ENCODE data around the gene ACOXL.
"Not testable (repeated sequence)": the region's sequence is repeated elsewhere in the genome, so short reads cannot be mapped to it uniquely, and the experiment has no call there.

Gene ACOXL

DNA sequence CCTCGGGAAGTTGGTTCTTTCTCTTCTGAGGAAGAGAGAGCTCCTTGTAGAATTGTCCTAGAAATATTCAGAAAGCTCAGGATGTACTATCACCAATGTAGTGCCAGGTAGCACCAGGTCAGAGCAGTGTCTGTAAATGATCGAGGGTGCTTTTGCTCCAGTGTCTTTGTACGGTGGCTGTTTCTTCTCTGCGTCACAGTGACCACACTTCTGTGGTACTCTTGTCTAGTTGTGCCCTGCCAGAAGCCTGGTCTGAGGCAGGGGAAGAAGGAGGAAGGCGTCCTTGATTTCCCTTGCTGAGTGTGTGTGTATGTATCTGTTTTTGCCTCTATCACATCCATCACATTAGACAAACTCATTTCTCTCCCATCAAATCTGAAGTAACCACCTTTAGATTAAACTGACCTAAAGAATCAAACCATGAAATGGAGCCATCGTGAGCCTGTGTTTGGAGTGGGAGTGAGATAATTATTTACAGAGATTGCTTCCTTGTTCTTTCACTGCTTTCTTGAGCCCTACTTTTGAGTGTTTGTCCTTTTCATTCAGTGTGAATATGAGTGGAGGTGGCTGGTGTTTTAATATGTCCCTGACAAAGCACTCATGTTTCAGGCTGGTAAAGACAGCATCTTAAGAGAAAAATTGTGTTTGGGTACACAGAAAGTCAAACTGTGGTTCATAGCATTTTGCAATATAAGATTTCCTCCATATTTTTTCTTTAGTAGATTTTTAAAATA lies 97.2 kb downstream of the ACOXL start:
- no peak for DNase-seq (ENCODE audit: low read depth)

DNA sequence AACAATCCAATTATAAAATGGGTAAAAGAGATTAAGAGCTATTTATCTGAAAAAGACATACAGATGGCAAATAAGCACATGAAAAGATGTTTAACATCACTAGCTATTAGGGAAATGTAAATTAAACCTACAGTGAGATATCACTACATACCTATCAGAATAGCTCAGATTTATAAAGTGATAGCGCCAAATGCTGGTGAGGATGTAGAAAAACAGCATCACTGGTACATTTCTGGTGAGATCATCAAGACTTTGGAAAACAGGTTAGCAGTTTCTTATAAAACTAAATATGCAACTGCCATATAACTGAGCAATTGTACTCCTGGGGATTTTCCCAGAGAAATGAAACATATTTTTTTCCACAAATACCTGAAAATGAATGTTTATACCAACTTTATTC lies 100.4 kb downstream of the ACOXL start:
- DNase-seq (ENCODE audit: low read depth), result no peak

DNA sequence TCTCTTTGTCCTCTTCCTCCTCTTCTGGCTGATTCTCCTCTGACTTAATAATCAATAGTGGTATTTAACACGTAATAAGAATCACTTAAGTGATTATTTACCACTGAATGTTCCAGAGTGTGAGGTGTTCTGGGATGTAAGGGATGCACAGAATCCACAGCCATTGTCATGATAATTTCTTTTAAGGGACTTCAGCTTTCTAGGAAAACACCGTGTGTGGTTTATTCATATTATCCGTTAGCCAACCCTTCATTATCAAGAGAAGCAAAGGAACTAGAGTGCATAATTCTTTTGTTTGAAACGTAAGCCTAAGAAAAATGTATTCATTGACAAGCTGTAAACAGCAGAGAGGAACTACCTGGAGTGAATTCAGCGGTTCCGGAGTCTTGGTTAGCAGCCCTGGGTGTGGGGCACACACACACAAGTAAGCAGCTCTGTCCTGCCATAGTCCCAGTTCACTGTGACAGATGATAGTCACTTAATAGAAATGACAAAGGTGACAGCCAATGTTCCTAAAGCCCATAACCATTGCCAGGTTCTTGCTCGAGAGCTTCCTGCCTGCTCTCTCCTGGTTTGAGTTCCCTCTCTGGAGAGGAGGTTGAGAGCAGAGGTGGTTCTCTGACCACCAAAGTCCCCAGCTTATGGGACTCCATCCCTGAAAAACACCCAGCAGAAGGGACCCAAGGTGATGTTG lies 101.9 kb downstream of the ACOXL start:
- no peak for DNase-seq (ENCODE audit: low read depth)

DNA sequence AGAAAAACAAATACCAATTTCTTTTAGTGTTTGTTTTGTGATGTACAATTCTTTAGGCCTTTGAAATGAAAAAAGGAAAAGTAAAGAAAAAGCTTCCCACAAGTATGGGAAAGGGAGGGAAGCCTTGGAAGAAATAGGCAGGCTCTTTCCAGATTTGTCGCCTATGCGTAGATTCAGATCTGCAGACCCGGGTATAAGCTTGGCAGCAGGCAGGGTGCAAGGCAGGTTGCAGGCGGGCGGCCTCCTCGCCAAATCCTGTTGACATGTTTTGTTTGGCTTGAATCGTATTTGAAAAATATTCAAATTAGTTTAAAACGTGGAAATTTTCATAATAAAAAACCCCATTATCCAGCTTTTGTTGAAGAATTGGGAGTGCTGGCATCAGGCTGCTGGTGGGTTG lies 104.3 kb downstream of the ACOXL start:
- DNase-seq (ENCODE audit: low read depth), result no peak

DNA sequence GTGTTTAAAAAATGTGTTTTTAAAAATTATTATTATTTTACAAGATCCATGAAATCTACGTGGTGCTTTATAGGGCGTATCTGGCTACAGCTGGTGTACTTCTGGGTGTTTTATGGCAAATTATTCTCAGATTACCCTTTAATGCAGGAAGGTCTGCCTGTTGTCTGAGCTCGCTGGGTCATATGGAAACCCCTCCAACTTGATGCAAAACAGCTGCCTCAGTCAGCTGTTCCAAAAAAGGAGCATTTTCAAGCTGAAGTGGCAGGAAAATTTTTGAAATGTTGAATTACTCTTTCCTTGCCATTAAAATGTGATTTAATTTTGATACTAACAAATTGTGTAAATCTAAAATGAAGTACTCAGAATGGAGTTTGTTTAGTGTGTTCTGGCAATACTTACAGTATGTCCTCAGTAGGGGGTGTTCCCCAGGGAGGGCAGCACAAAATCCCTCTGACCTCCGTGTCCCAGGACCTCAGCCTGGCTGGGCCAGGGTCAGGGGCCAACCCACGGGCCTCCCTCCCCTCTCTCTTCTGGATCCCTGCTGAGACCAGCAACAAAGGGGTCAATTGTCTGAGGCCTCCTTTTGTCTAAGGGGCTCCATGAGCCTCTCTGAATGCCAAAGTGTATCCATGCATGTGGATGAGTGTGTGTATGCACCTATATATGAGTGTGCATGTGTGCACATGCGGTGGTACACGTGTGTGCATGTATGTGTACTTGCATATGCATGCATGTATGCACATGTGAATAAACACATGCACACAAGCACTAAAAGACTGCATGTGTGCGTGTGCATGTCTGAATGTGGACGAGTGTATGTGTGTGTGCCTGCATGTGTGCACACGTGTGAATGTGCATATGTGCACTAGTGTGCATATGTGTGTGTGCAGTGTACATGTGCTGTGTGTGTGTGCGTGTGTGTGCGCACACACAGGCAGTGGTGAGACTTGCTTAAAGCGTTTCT lies 105.4 kb downstream of the ACOXL start:
- no peak for DNase-seq (ENCODE audit: low read depth)

DNA sequence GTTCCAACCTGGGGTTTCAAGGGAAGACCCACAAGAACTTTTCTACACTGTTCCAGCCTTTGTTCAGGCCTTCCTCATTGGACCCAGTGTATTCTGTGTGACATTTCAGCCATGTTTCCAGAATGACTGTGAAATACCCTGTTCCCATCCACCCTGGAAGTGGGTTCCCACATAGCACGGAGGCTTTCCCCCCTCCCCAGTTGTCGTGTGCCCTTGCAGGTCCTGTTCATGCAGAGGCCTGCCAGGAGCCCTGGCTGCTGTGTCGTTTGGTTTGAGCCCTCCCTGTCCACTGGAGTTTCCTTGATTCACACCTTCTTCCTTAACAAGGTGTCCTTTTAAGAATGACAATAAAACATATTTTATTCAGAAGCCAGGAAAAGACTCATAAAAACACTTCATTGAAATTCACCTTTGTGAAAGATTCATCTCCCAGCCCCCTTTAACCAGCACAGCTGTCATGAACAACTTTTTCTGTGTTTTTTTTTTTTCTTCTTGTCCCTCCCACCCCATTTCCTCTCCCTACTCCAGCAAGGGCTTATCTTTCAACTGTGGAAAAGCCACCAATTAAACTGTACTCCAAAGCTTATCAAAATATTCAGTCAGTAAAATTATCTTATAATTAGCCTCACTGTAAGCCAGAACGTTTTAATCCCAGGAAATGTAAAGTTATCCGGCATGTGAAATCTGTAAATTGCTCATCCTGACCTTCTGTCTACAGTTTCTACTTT lies 106.4 kb downstream of the ACOXL start:
- DNase-seq (ENCODE audit: low read depth), result no peak

DNA sequence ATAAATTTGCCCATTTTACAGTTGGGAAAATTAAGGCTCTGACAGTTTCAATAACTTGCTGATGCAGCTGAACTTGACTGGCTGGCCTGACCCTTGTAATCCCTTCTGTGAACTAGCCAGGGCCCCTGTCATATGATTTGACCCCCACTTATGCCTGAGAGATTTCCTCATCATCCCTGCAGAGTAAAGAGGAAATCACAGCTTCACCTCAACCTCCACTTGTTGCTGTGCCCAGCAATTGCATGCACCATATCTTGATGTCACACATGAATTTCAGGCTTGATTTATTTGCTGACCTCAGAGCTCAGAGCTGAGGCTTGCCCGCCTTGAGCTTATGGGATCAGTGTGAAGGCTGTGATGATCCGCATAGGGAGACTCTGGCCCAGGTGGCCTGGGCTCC lies 108.1 kb downstream of the ACOXL start:
- no peak for DNase-seq (ENCODE audit: low read depth)

DNA sequence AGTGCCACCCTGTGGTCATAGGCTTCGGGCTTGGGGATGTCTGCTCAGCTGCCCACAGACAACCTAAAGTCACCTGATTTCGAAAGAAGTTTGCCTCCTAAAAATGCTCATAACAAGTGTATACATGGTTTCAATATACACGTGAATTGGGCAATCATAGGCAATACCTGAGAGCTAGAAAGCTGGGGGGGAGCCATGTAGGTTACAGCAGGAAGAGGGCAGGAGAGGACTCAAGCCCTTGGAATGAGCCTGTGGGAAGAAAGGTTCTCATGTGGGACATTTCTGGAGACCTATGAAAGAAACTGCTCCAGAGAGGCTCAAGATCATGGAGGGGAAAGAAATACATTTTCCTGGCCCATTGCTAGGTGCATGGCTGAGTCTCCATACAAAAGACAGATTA lies 109.7 kb downstream of the ACOXL start:
- no peak for DNase-seq (ENCODE audit: low read depth)

DNA sequence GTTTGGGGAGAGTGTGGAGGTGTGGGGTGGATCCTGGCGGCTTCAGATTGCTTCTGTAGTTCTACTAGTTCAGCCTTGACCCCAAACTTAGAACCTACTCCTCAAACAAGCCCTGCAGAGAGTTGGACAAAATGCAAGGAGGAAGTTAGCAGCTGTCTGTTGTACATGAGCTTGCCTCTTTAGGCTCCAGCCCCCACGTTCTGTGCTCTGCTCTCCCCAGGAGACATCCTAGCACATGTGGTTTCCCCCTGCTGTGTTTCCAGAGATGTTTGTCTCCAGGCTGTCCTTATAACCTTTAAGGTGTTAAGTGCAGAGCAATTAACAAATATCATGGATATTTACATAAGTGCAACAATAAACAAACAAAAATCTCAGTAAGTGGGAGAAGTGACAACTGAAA lies 111.1 kb downstream of the ACOXL start:
- DNase-seq (ENCODE audit: low read depth), result no peak

DNA sequence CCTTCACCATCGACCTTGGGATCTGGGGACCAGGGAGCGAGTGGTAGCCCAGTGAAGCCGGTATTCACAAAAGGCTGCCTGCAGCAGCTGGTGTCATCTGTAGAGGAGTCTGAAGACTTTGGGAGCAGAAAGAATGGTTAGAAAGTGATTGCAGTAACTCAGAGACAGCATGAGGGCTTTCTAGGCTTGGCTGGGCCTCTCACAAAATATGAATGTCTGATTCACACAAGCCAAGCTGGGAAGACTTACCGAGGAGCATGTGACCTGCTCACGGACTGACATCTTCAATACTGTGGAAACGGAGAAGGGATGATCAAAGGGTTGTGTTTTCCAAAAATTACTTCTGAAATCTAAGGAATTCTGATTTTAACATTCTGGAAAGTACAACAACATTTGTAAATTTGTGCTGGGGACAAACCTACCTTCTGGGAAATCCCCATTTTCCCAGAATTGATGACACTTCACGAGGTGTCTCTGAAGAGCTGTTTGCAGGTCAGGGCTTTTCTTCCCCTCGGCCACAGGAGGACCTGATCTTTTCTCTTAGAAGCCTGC lies 111.7 kb downstream of the ACOXL start:
- no peak for DNase-seq (ENCODE audit: low read depth)

DNA sequence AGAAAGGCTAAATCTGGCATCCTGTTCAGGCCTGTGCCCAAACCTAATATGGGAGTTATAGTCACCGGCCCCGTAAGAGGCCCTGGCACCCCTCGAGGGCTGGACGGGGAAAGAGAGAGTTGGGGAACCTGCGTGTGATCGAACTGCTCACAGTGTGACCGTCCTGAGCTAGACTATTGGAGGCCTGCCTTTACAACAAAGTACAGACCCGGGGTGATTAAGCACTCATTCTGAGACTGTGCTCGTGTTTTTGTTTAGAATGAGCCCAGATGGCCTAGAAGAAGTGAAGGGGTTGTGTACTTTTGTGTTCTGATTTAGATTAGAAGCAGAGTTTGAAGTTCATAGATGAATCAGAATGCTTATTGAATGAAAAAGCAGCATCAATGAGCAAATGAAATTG lies 115.3 kb downstream of the ACOXL start:
- DNase-seq (ENCODE audit: low read depth), result no peak

DNA sequence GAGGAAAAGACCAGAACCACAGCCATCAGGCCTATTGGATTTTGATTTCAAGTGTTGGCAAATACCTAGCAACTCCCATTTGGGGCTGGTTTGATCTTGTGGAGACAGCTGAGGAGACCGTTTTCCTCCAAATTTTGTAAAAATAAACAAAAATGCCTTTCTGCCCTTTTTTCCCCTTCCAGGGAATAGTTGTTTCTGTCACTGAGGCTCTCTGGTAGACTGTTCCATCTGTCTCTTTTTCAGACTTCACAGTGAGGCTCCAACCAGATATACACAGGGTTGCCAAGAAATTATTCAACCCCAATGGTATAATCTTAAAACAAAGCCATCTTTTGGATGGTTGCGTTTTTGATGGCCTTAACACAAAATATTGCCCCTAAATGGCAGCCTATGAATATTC lies 115.7 kb downstream of the ACOXL start:
- no peak for DNase-seq (ENCODE audit: low read depth)

DNA sequence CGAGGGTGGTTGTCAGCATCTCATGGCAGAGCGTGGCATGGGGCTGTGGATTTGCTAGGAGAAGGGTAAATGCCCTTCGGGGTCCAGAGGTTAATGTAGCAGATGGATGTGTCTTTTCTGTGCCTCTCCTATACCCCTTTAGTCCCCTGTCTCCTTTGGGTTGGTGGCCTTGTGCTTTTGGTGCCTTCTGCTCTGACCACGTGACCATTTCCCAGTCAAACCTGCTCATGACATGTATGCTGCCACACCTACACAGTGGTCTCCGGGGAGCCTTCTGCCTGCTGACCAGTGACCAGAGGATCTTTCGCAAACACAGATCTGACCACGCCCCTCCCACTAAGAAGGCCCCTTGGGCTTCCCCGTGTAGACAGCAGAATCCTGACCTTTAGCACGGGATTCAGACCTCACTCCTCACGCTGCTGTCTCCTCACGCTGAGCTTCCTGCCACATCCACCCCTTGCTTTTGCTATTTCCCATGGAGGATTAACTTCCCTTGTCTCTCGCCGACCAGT lies 116.2 kb downstream of the ACOXL start:
- no peak for DNase-seq (ENCODE audit: low read depth)

DNA sequence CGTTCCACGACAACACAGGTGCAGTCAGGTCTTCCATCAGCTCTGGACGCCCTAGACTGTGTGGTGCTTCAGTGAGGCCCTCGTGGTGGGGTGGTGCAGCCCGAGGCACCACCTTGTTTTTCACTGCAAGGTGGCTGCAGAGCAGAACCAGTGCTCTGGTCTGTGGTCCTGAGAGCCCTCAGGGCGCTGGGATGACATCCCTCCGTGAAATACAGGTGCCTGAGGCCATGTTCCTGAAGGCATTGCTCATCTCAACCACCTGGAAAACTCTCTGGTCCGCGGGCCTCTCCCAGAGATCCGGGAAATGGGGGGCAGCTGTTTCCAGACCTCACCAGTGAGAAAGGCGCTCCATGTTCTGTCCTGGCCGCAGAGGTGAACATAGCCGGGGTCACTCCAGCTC lies 119.2 kb downstream of the ACOXL start:
- DNase-seq (ENCODE audit: low read depth), result no peak

DNA sequence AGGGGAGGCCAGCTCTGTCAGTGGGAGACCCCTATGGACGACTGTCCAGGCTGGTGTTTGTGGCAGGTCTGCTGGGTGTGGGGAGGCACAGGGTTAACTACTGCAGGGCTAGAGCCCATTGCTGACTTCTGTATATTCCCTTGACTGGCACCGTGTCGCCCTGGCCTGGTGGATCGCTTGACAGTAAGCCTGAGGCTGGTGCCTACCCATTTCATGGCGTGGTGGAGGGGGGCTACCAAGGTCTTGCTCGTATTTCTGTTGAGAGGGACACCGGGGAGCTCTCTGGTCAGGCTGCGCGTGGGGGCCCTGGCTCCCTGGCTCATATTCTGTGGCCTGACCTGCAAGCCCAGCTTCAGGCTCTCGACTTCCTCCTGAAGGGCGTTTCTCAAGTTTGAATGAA lies 119.7 kb downstream of the ACOXL start:
- DNase-seq (ENCODE audit: low read depth), result no peak

DNA sequence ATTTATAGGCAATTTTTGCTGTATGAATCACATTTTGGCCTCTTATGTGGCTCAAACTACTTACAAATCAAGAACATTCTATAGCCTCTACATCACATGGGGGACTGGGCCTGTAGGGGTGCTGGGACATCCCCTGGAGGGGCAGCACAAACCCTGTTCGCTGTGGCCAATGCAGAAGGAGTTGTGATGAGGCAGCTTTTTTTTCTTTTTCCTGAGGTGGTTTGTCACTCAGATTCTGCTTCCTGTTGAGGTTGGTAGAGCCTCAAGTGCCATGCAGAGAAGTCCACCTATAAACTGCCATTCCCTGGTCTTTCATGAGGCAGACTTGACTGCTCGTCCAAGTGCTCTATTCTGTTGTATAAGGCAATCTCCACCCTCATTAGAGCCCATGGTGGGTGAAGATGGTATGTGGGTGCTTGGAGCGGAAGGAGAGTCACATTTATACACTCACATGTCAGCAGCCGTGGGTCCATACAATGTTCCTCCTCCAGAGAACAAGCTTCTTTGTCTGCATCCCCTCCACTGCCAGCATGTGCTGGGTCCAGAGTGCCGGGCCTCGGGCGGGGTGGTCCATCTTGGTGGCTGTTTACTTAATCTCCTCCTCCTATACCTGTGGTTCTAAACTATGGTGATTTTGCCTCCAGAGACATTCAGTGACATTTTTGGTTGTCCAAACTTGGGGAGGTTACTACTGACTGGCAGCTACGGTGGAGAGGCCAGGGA lies 120.3 kb downstream of the ACOXL start:
- peak; percentile 50 for DNase-seq (ENCODE audit: low read depth)

DNA sequence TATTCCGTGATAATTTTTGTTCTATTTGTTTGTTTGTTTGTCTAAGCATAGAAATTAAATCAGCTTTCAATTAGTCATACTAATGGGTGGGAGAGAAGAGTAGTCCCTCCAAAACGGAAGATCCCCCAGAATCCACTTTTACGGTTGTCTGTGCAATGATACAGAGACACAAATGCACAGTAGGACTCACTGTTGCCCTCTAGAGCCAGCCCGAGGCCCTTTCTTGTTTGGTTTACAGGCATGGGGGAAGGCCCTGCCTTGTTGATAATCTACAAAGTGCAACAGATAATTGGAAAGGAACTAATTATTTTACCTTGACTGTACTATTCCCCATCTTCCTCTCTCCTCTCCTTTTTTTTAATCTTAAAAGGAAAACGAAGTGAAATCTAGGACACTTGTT lies 121.1 kb downstream of the ACOXL start:
- peak; percentile 48 for DNase-seq (ENCODE audit: low read depth)

DNA sequence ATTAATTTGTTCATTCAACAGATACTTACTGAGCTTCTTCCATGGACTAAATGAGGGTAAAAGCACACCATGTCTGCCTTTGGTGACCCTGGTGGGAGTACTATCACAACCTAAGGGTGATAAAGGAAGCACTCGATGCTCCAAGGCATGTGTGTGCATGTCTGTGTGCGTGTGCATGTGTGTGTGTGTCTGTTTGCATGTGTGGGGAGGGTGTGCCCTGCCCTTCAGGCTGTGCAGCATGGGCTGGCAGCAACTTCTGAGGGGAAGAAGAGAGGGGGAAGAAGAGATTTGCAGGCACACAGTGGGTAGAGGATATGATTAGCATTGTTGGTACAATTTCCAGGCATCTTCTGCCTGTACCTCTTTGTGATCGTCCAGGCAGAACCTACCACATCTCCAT lies 121.6 kb downstream of the ACOXL start:
- no peak for DNase-seq (ENCODE audit: low read depth)

DNA sequence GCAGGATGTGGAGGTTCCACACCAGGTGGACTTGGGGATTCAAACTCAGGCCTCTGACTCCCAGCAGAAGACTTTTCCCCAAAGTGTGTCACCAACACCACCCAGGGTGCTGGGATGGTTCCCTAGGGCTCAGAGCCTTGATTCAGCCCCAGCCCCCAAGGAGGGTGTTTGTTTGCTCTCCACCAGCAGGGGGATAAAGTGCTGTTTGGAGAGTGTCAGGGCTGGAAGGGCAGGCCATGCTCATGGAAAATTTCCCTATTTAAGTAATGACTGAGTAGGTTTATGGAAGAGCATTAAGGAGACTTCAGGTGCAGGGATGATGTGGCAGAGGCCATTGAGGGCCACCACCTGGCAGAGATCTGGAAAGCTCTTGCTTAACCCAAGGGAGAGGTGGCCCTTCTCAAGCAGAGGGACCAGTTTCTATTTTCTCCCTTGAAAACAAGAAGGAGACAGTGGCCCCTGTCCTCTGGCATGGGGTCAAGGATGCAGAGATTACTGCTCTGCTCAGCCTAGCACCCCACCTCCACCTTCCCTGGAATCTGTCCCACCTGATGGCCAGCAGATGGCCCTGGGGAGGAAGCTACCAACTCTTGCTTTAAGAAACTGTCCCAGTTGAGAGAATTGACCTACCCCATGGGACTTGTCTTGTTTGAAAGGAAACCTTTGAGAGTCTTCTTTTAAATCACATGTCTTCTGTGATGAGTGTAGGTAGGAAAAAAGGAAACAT lies 122.1 kb downstream of the ACOXL start:
- no peak for DNase-seq (ENCODE audit: low read depth)

DNA sequence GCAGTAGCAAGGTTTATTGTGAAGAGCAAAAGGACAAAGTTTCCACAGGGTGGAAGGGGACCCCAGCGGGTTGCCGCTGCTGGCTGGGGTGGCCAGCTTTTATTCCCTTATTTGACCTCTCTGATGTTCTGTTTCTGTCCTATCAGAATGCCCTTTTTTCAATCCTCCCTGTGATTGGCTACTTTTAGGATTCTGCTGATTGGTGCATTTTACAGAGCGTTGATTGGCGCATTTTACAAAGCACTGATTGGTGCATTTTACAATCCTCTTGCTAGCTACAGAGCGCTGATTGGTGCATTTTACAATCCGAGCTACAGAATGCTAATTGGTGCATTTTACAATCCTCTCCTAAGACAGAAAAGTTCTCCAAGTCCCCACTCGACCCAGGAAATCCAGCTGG lies 123.5 kb downstream of the ACOXL start:
- DNase-seq (ENCODE audit: low read depth), result not testable (repeated sequence)

All from activated gamma-delta T cell treated with anti-CD3 and anti-CD28 coated beads, Interleukin-2, amount 50 U/mL, for 16 hours (primary cell).